GM23338 (cell line): ENCODE data around the gene CDCA5. TPM values are rescaled to one million over a fixed set of nuclear protein-coding genes. Genes with fewer than 3 reads are reported as not detected.

Experiments
- ATAC-seq: fragments of 200-7000 bp; cut with Tn5 transposase; 3 replicates; pipeline ENCODE4 v1.9.1; 2020
- DNase-seq: peaks from one replicate; pipeline ENCODE4 v3.0.0-alpha.2; 2015; ENCODE audit warnings: low spot score
- H2AFZ ChIP-seq: fragments of 200-600 bp; sonication (generic); 2 replicates; pipeline ENCODE4 v1.8.0; 2016; ENCODE audit warnings: antibody characterized with exemption, mild to moderate bottlenecking, moderate library complexity
- H3F3A ChIP-seq: fragments of 200-600 bp; sonication (generic); replicated peaks from 2 replicates; pipeline ENCODE4 v1.8.0; 2017; ENCODE audit warnings: antibody characterized with exemption, mixed run types, low read depth
- H3K27ac ChIP-seq: fragments of 200-600 bp; sonication (generic); 2 replicates; pipeline ENCODE4 v1.6.1; 2016; ENCODE audit warnings: low read depth
- H3K27me3 ChIP-seq: fragments of 200-600 bp; sonication (generic); 2 replicates; pipeline ENCODE4 v1.8.0; 2016; ENCODE audit warnings: mild to moderate bottlenecking, mixed run types, moderate library complexity; ENCODE audit not compliant: insufficient read depth
- H3K36me3 ChIP-seq: fragments of 200-600 bp; sonication (generic); 2 replicates; pipeline ENCODE4 v1.8.0; 2016; ENCODE audit warnings: mild to moderate bottlenecking; ENCODE audit not compliant: insufficient read depth
- H3K4me1 ChIP-seq: fragments of 200-600 bp; sonication (generic); 2 replicates; pipeline ENCODE4 v1.8.0; 2016; ENCODE audit warnings: mild to moderate bottlenecking, moderate library complexity; ENCODE audit not compliant: insufficient read depth
- H3K4me2 ChIP-seq: fragments of 200-600 bp; sonication (generic); 2 replicates; pipeline ENCODE4 v1.7.1; 2017; ENCODE audit warnings: mixed run types
- H3K4me3 ChIP-seq: fragments of 200-600 bp; sonication (generic); 2 replicates; pipeline ENCODE4 v1.6.1; 2016; ENCODE audit warnings: mixed run types
- H3K79me2 ChIP-seq: fragments of 200-600 bp; sonication (generic); replicated peaks from 2 replicates; pipeline ENCODE4 v1.8.0; 2017; ENCODE audit warnings: mild to moderate bottlenecking; ENCODE audit not compliant: insufficient read depth
- H3K9me2 ChIP-seq: fragments of 200-600 bp; sonication (generic); 2 replicates; pipeline ENCODE4 v1.8.0; 2017; ENCODE audit not compliant: insufficient read depth
- H4K20me1 ChIP-seq: fragments of 200-600 bp; sonication (generic); replicated peaks from 2 replicates; pipeline ENCODE4 v1.8.0; 2017; ENCODE audit warnings: mild to moderate bottlenecking; ENCODE audit not compliant: insufficient read depth
- H3K27ac Mint-ChIP-seq: 2 replicates; pipeline ENCODE4 v1.8.0; 2020; ENCODE audit warnings: inconsistent platforms, mild to moderate bottlenecking, moderate library complexity, mixed read lengths
- H3K27me3 Mint-ChIP-seq: 3 replicates; pipeline ENCODE4 v1.8.0; 2022; ENCODE audit warnings: low read depth, mild to moderate bottlenecking, moderate library complexity, mixed read lengths, inconsistent platforms; ENCODE audit not compliant: insufficient read depth, poor library complexity
- H3K36me3 Mint-ChIP-seq: 3 replicates; pipeline ENCODE4 v1.8.0; 2021; ENCODE audit warnings: low read depth, mild to moderate bottlenecking, inconsistent platforms, moderate library complexity, mixed read lengths
- H3K4me1 Mint-ChIP-seq: 3 replicates; pipeline ENCODE4 v1.8.0; 2020; ENCODE audit warnings: mild to moderate bottlenecking, inconsistent platforms, mixed read lengths
- H3K4me3 Mint-ChIP-seq: 3 replicates; pipeline ENCODE4 v1.8.0; 2021; ENCODE audit warnings: moderate library complexity, mild to moderate bottlenecking, inconsistent platforms, mixed read lengths
- H3K9me3 Mint-ChIP-seq: 3 replicates; pipeline ENCODE4 v1.8.0; 2020; ENCODE audit warnings: moderate library complexity, mild to moderate bottlenecking, inconsistent platforms, mixed read lengths
- NANOG ChIP-seq: IDR thresholded peaks from 2 replicates; pipeline ENCODE4 v1.6.1; 2016; ENCODE audit warnings: antibody characterized with exemption, borderline replicate concordance
- POLR2AphosphoS5 ChIP-seq: IDR thresholded peaks from 2 replicates; pipeline ENCODE4 v1.6.1; 2016; ENCODE audit warnings: antibody characterized with exemption, low read depth
- polyA plus RNA-seq: library from polyadenylated mRNA; unstranded; fragments of >200 nt; fragmentation: Nextera tagmentation; extraction: Ambion mirVana; gene quantifications from 2 replicates; pipeline ENCODE4 v1.2.1, GENCODE V29; 2016
- total RNA-seq: library from RNA; depleted of rRNA; stranded (reverse); fragments of >200 nt; shearing (Covaris generic); gene quantifications from 2 replicates; pipeline ENCODE4 v1.2.3, GENCODE V29; 2014
- TF ChIP-seq, protein P1 (sequence below), 2 experiments: fragments of 200-600 bp in 1 of 2; sonication (generic) in 1 of 2; conservative IDR thresholded peaks; 2 replicates each; pipeline versions ENCODE4 v1.5.1 to v1.6.1; 2016 to 2017; ENCODE audit warnings: antibody characterized with exemption in 2 of 2, low read depth in 2 of 2, mild to moderate bottlenecking in 2 of 2, moderate library complexity in 1 of 2
- TF ChIP-seq, protein P2 (sequence below): fragments of 250-450 bp; sonication (Bioruptor Pico); IDR thresholded peaks from 2 replicates; pipeline ENCODE4 v1.5.0; 2020; ENCODE audit warnings: mild to moderate bottlenecking, moderate library complexity

CDCA5 gene
- total and polyA plus RNA-seq, 2 experiments from 2014 or later: 53.3 to 70.9 TPM

DNA sequence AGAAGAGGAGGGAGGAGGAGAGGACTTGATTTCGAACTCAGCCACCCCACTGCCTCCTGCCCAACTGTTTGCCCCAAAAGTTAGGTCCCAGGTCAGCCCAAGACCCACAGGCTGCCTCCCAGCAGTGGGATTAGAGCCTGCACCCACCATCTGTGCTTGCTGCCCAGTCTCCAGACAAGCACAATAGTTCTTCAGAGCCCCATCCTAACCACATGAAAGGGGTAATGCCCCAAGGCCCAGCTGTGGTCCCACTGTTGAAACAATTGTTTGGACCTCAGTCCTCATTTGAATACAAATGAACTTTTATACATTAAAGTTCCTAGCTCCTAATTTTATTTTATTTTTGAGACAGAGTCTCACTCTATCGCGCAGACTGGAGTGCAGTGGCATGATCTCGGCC, 6.8 kb upstream of the CDCA5 start:
- TF ChIP-seq POLR2AphosphoS5: no peak
- TF ChIP-seq, protein P1, sequence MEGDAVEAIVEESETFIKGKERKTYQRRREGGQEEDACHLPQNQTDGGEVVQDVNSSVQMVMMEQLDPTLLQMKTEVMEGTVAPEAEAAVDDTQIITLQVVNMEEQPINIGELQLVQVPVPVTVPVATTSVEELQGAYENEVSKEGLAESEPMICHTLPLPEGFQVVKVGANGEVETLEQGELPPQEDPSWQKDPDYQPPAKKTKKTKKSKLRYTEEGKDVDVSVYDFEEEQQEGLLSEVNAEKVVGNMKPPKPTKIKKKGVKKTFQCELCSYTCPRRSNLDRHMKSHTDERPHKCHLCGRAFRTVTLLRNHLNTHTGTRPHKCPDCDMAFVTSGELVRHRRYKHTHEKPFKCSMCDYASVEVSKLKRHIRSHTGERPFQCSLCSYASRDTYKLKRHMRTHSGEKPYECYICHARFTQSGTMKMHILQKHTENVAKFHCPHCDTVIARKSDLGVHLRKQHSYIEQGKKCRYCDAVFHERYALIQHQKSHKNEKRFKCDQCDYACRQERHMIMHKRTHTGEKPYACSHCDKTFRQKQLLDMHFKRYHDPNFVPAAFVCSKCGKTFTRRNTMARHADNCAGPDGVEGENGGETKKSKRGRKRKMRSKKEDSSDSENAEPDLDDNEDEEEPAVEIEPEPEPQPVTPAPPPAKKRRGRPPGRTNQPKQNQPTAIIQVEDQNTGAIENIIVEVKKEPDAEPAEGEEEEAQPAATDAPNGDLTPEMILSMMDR (conservative IDR thresholded peaks at IDR 0.05; ENCODE audit: low read depth in 2 of 2): no peak
- H3K4me3 ChIP-seq: no peak overlapping the region
- no peak overlapping the region for H3K4me2 ChIP-seq
- H3K79me2 ChIP-seq: no peaks in the 10 kb centered on the region
- Mint-ChIP-seq H3K4me1 (no peaks in the 10 kb centered on the region), H3K9me3 (no peaks in the 10 kb centered on the region), H3K4me3 (no peak overlapping the region), H3K27me3 (peaks cover 4% of the 10 kb centered on the region), H3K27ac (no peak overlapping the region), H3K36me3 (peaks cover 4% of the 10 kb centered on the region; the same call in 2 of the 3 replicates)
- H3K4me1 ChIP-seq: no peaks in the 10 kb centered on the region
- no peak for ATAC-seq
- H4K20me1 ChIP-seq: no peaks in the 10 kb centered on the region
- DNase-seq: no peak
- no peaks in the 10 kb centered on the region for H3F3A ChIP-seq
- no peaks in the 10 kb centered on the region for H3K9me2 ChIP-seq
- no peaks in the 10 kb centered on the region for H3K27me3 ChIP-seq
- H3K27ac ChIP-seq: no peak overlapping the region
- no peak overlapping the region for H2AFZ ChIP-seq
- no peaks in the 10 kb centered on the region for H3K36me3 ChIP-seq

DNA sequence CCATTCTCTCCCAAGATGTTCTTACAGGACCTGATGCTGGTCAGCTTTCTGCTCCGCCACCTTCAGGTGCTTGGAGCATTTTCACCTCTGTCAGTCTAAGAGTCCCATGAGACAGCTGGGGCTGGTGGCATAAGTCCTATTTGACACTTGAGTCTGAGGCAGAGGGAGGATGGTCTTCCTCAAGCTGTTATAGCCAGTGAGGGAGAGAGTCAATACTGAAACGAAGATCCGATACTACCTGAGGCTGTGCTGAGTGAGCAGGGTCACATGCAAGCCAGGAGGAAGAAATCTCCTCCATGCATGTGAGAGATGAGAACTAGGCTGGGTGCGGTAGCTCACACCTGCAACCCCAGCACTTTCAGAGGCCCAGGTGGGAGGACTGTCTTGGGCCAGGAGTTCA, 5.8 kb upstream of the CDCA5 start:
- Histone ChIP-seq H3K4me2 (no peak overlapping the region), H2AFZ (no peak overlapping the region), H3K9me2 (no peaks in the 10 kb centered on the region), H3K27me3 (no peaks in the 10 kb centered on the region), H3K4me3 (no peak overlapping the region), H3K36me3 (no peaks in the 10 kb centered on the region), H4K20me1 (no peaks in the 10 kb centered on the region), H3K4me1 (no peaks in the 10 kb centered on the region), H3F3A (no peaks in the 10 kb centered on the region), H3K79me2 (peaks cover 5% of the 10 kb centered on the region; the same call in 1 of the 2 replicates), H3K27ac (no peak overlapping the region)
- no peaks in the 10 kb centered on the region for H3K9me3 Mint-ChIP-seq
- peaks cover 1% of the 10 kb centered on the region for H3K27me3 Mint-ChIP-seq
- H3K4me3 Mint-ChIP-seq: no peak overlapping the region
- H3K27ac Mint-ChIP-seq: no peak overlapping the region
- DNase-seq (no peak), ATAC-seq (no peak)
- peaks cover 5% of the 10 kb centered on the region; the same call in 2 of the 3 replicates for H3K36me3 Mint-ChIP-seq
- TF ChIP-seq POLR2AphosphoS5 (no peak), NANOG (no peak)
- peaks cover 5% of the 10 kb centered on the region; the same call in 1 of the 3 replicates for H3K4me1 Mint-ChIP-seq

DNA sequence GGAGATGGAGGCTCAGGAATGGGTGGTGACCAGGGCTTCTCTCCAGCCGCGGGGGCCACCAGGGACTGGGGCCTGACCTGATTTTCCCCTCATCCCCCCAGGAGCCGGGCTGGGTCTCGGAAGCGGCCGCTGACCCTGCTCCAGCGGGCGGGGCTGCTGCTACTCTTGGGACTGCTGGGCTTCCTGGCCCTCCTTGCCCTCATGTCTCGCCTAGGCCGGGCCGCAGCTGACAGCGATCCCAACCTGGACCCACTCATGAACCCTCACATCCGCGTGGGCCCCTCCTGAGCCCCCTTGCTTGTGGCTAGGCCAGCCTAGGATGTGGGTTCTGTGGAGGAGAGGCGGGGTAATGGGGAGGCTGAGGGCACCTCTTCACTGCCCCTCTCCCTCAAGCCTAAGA, 4.0 kb upstream of the CDCA5 start:
- Mint-ChIP-seq H3K4me3 (no peak overlapping the region), H3K27ac (no peak overlapping the region), H3K27me3 (peaks cover 8% of the 10 kb centered on the region), H3K36me3 (peaks cover 8% of the 10 kb centered on the region), H3K9me3 (no peaks in the 10 kb centered on the region), H3K4me1 (peaks cover 10% of the 10 kb centered on the region)
- Histone ChIP-seq H4K20me1 (peaks cover 6% of the 10 kb centered on the region; the same call in 1 of the 2 replicates), H3K9me2 (no peaks in the 10 kb centered on the region), H2AFZ (no peak overlapping the region), H3F3A (0 out of 2 replicates have a peak, but pooled peaks cover 1% of the 10 kb centered on the region), H3K4me2 (no peak overlapping the region), H3K4me3 (no peak overlapping the region), H3K27ac (no peak overlapping the region), H3K36me3 (no peaks in the 10 kb centered on the region), H3K27me3 (no peaks in the 10 kb centered on the region), H3K4me1 (peaks cover 3% of the 10 kb centered on the region; the same call in 1 of the 2 replicates), H3K79me2 (peaks cover 16% of the 10 kb centered on the region)
- TF ChIP-seq, protein P1 (conservative IDR thresholded peaks at IDR 0.05; ENCODE audit: low read depth in 2 of 2): no peak
- TF ChIP-seq, protein P2, sequence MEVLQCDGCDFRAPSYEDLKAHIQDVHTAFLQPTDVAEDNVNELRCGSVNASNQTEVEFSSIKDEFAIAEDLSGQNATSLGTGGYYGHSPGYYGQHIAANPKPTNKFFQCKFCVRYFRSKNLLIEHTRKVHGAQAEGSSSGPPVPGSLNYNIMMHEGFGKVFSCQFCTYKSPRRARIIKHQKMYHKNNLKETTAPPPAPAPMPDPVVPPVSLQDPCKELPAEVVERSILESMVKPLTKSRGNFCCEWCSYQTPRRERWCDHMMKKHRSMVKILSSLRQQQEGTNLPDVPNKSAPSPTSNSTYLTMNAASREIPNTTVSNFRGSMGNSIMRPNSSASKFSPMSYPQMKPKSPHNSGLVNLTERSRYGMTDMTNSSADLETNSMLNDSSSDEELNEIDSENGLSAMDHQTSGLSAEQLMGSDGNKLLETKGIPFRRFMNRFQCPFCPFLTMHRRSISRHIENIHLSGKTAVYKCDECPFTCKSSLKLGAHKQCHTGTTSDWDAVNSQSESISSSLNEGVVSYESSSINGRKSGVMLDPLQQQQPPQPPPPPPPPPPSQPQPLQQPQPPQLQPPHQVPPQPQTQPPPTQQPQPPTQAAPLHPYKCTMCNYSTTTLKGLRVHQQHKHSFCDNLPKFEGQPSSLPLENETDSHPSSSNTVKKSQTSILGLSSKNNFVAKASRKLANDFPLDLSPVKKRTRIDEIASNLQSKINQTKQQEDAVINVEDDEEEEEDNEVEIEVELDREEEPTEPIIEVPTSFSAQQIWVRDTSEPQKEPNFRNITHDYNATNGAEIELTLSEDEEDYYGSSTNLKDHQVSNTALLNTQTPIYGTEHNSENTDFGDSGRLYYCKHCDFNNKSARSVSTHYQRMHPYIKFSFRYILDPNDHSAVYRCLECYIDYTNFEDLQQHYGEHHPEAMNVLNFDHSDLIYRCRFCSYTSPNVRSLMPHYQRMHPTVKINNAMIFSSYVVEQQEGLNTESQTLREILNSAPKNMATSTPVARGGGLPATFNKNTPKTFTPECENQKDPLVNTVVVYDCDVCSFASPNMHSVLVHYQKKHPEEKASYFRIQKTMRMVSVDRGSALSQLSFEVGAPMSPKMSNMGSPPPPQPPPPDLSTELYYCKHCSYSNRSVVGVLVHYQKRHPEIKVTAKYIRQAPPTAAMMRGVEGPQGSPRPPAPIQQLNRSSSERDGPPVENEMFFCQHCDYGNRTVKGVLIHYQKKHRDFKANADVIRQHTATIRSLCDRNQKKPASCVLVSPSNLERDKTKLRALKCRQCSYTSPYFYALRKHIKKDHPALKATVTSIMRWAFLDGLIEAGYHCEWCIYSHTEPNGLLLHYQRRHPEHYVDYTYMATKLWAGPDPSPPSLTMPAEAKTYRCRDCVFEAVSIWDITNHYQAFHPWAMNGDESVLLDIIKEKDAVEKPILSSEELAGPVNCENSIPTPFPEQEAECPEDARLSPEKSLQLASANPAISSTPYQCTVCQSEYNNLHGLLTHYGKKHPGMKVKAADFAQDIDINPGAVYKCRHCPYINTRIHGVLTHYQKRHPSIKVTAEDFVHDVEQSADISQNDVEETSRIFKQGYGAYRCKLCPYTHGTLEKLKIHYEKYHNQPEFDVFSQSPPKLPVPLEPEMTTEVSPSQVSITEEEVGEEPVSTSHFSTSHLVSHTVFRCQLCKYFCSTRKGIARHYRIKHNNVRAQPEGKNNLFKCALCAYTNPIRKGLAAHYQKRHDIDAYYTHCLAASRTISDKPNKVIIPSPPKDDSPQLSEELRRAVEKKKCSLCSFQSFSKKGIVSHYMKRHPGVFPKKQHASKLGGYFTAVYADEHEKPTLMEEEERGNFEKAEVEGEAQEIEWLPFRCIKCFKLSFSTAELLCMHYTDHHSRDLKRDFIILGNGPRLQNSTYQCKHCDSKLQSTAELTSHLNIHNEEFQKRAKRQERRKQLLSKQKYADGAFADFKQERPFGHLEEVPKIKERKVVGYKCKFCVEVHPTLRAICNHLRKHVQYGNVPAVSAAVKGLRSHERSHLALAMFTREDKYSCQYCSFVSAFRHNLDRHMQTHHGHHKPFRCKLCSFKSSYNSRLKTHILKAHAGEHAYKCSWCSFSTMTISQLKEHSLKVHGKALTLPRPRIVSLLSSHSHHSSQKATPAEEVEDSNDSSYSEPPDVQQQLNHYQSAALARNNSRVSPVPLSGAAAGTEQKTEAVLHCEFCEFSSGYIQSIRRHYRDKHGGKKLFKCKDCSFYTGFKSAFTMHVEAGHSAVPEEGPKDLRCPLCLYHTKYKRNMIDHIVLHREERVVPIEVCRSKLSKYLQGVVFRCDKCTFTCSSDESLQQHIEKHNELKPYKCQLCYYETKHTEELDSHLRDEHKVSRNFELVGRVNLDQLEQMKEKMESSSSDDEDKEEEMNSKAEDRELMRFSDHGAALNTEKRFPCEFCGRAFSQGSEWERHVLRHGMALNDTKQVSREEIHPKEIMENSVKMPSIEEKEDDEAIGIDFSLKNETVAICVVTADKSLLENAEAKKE (CRISPR knock-in tag): no peak
- TF ChIP-seq POLR2AphosphoS5: no peak
- no peak for ATAC-seq
- DNase-seq: no peak
